ENCODE data around the gene ATP5F1B.
"Not testable (repeated sequence)": the region's sequence is repeated elsewhere in the genome, so short reads cannot be mapped to it uniquely, and the experiment has no call there.

ATP5F1B gene

GRCh38 chr12:56648023-56648422 lies 2.2 kb upstream of the ATP5F1B start:
- H3K36me3 ChIP-seq (ENCODE audit: control insufficient read depth, insufficient read depth, low read length): not testable (repeated sequence)
- no CpG with 5 or more reads among the region's 9 CpGs for WGBS (ENCODE audit: insufficient coverage, insufficient read length)

GRCh38 chr12:56645201-56645716 lies 525 bp downstream of the ATP5F1B start:
- DNase-seq (ENCODE audit: low read depth, low spot score): no peak
- Histone ChIP-seq H3K36me3 (ENCODE audit: control insufficient read depth, insufficient read depth, low read length) (peaks cover 17% of the 10 kb centered on the region), H3K9me3 (ENCODE audit: control insufficient read depth, insufficient read depth, low read length) (no peaks in the 10 kb centered on the region), H3K4me3 (ENCODE audit: low read length) (peak overlapping the region; percentile 76), H3K27ac (ENCODE audit: low read length) (no peak overlapping the region), H3K27me3 (ENCODE audit: control insufficient read depth, insufficient read depth, low read length) (no peaks in the 10 kb centered on the region), H3K4me1 (ENCODE audit: control insufficient read depth, insufficient read depth, low read length) (no peaks in the 10 kb centered on the region)
- WGBS (ENCODE audit: insufficient coverage, insufficient read length): no CpG with 5 or more reads among the region's 29 CpGs

More at GRCh38 chr12:56648023-56648422, 2.2 kb upstream of the ATP5F1B start:
- not testable (repeated sequence) for H3K4me1 ChIP-seq (ENCODE audit: control insufficient read depth, insufficient read depth, low read length); H3K27ac ChIP-seq (ENCODE audit: low read length); H3K27me3 ChIP-seq (ENCODE audit: control insufficient read depth, insufficient read depth, low read length); H3K9me3 ChIP-seq (ENCODE audit: control insufficient read depth, insufficient read depth, low read length); DNase-seq (ENCODE audit: low read depth, low spot score); H3K4me3 ChIP-seq (ENCODE audit: low read length)

GRCh38 chr12:56644654-56645053 lies 1.1 kb downstream of the ATP5F1B start:
- DNase-seq (ENCODE audit: low read depth, low spot score): no peak
- WGBS (ENCODE audit: insufficient coverage, insufficient read length): no CpG with 5 or more reads among the region's 4 CpGs
- Histone ChIP-seq H3K4me1 (ENCODE audit: control insufficient read depth, insufficient read depth, low read length) (no peaks in the 10 kb centered on the region), H3K27ac (ENCODE audit: low read length) (no peak overlapping the region), H3K4me3 (ENCODE audit: low read length) (peak overlapping the region; percentile 76; the same call in 1 of the 2 replicates), H3K27me3 (ENCODE audit: control insufficient read depth, insufficient read depth, low read length) (no peaks in the 10 kb centered on the region), H3K9me3 (ENCODE audit: control insufficient read depth, insufficient read depth, low read length) (no peaks in the 10 kb centered on the region), H3K36me3 (ENCODE audit: control insufficient read depth, insufficient read depth, low read length) (peaks cover 20% of the 10 kb centered on the region)

- no peak for DNase-seq (ENCODE audit: low read depth, low spot score)
- no peaks in the 10 kb centered on the region for H3K9me3 ChIP-seq (ENCODE audit: control insufficient read depth, insufficient read depth, low read length)
- no peak overlapping the region for H3K4me3 ChIP-seq (ENCODE audit: low read length)
- peaks cover 25% of the 10 kb centered on the region for H3K36me3 ChIP-seq (ENCODE audit: control insufficient read depth, insufficient read depth, low read length)
- no peaks in the 10 kb centered on the region for H3K4me1 ChIP-seq (ENCODE audit: control insufficient read depth, insufficient read depth, low read length)
- no peak overlapping the region for H3K27ac ChIP-seq (ENCODE audit: low read length)
- no CpG with 5 or more reads among the region's 6 CpGs for WGBS (ENCODE audit: insufficient coverage, insufficient read length)
- no peaks in the 10 kb centered on the region for H3K27me3 ChIP-seq (ENCODE audit: control insufficient read depth, insufficient read depth, low read length)
Measured at GRCh38 chr12:56641219-56641618, 4.6 kb downstream of the ATP5F1B start.

GRCh38 chr12:56637621-56638020 lies 8.2 kb downstream of the ATP5F1B start:
- Histone ChIP-seq H3K27ac (ENCODE audit: low read length) (no peak overlapping the region), H3K27me3 (ENCODE audit: control insufficient read depth, insufficient read depth, low read length) (no peaks in the 10 kb centered on the region), H3K9me3 (ENCODE audit: control insufficient read depth, insufficient read depth, low read length) (no peaks in the 10 kb centered on the region), H3K4me3 (ENCODE audit: low read length) (no peak overlapping the region), H3K4me1 (ENCODE audit: control insufficient read depth, insufficient read depth, low read length) (peaks cover 3% of the 10 kb centered on the region), H3K36me3 (ENCODE audit: control insufficient read depth, insufficient read depth, low read length) (peaks cover 17% of the 10 kb centered on the region)
- WGBS (ENCODE audit: insufficient coverage, insufficient read length): no CpG with 5 or more reads among the region's 2 CpGs
- DNase-seq (ENCODE audit: low read depth, low spot score): no peak

GRCh38 chr12:56636675-56637540 lies 8.9 kb downstream of the ATP5F1B start:
- Histone ChIP-seq H3K9me3 (ENCODE audit: control insufficient read depth, insufficient read depth, low read length) (no peaks in the 10 kb centered on the region), H3K27ac (ENCODE audit: low read length) (no peak overlapping the region), H3K4me3 (ENCODE audit: low read length) (peak overlapping the region; percentile 4; the same call in 1 of the 2 replicates), H3K27me3 (ENCODE audit: control insufficient read depth, insufficient read depth, low read length) (no peaks in the 10 kb centered on the region), H3K4me1 (ENCODE audit: control insufficient read depth, insufficient read depth, low read length) (peaks cover 4% of the 10 kb centered on the region), H3K36me3 (ENCODE audit: control insufficient read depth, insufficient read depth, low read length) (peaks cover 10% of the 10 kb centered on the region; the same call in 1 of the 2 replicates)
- WGBS (ENCODE audit: insufficient coverage, insufficient read length): no CpG with 5 or more reads among the region's 12 CpGs
- DNase-seq (ENCODE audit: low read depth, low spot score): peak; percentile 98

- no CpG with 5 or more reads among the region's 20 CpGs for WGBS (ENCODE audit: insufficient coverage, insufficient read length)
- Histone ChIP-seq H3K27ac (ENCODE audit: low read length) (no peak overlapping the region), H3K4me1 (ENCODE audit: control insufficient read depth, insufficient read depth, low read length) (peaks cover 4% of the 10 kb centered on the region)
Measured at GRCh38 chr12:56635806-56636674, 9.7 kb downstream of the ATP5F1B start.

GRCh38 chr12:56634837-56635791 lies 10.7 kb downstream of the ATP5F1B start:
- peaks cover 7% of the 10 kb centered on the region for H3K4me1 ChIP-seq (ENCODE audit: control insufficient read depth, insufficient read depth, low read length)
- WGBS (ENCODE audit: insufficient coverage, insufficient read length): no CpG with 5 or more reads among the region's 47 CpGs
- no peak for DNase-seq (ENCODE audit: low read depth, low spot score)

More at GRCh38 chr12:56635806-56636674, 9.7 kb downstream of the ATP5F1B start:
- H3K4me3 ChIP-seq (ENCODE audit: low read length): peak overlapping the region; percentile 23; the same call in 1 of the 2 replicates
- H3K36me3 ChIP-seq (ENCODE audit: control insufficient read depth, insufficient read depth, low read length): peaks cover 9% of the 10 kb centered on the region; the same call in 1 of the 2 replicates
- H3K9me3 ChIP-seq (ENCODE audit: control insufficient read depth, insufficient read depth, low read length): no peaks in the 10 kb centered on the region
- no peak for DNase-seq (ENCODE audit: low read depth, low spot score)
- no peaks in the 10 kb centered on the region for H3K27me3 ChIP-seq (ENCODE audit: control insufficient read depth, insufficient read depth, low read length)

GRCh38 chr12:56634242-56634836 lies 11.4 kb downstream of the ATP5F1B start:
- H3K27ac ChIP-seq (ENCODE audit: low read length): no peak overlapping the region
- peaks cover 4% of the 10 kb centered on the region; the same call in 1 of the 2 replicates for H3K36me3 ChIP-seq (ENCODE audit: control insufficient read depth, insufficient read depth, low read length)
- peaks cover 7% of the 10 kb centered on the region for H3K4me1 ChIP-seq (ENCODE audit: control insufficient read depth, insufficient read depth, low read length)
- no peaks in the 10 kb centered on the region for H3K27me3 ChIP-seq (ENCODE audit: control insufficient read depth, insufficient read depth, low read length)
- H3K4me3 ChIP-seq (ENCODE audit: low read length): peak overlapping the region; percentile 66; the same call in 1 of the 2 replicates
- H3K9me3 ChIP-seq (ENCODE audit: control insufficient read depth, insufficient read depth, low read length): no peaks in the 10 kb centered on the region
- WGBS (ENCODE audit: insufficient coverage, insufficient read length): no CpG with 5 or more reads among the region's 27 CpGs
- no peak for DNase-seq (ENCODE audit: low read depth, low spot score)

More at GRCh38 chr12:56634837-56635791, 10.7 kb downstream of the ATP5F1B start:
- H3K9me3 ChIP-seq (ENCODE audit: control insufficient read depth, insufficient read depth, low read length): no peaks in the 10 kb centered on the region
- H3K27me3 ChIP-seq (ENCODE audit: control insufficient read depth, insufficient read depth, low read length): no peaks in the 10 kb centered on the region
- peak overlapping the region; percentile 66; the same call in 1 of the 2 replicates for H3K4me3 ChIP-seq (ENCODE audit: low read length)
- H3K27ac ChIP-seq (ENCODE audit: low read length): no peak overlapping the region
- H3K36me3 ChIP-seq (ENCODE audit: control insufficient read depth, insufficient read depth, low read length): peaks cover 9% of the 10 kb centered on the region; the same call in 1 of the 2 replicates
